Heart right ventricle (tissue), 16 donors: ENCODE data around the gene MAML2. TPM values are rescaled to one million over a fixed set of nuclear protein-coding genes. Genes with fewer than 3 reads are reported as not detected.
A peak's percentile ranks its signal among the peaks of the same experiment; 100 is the strongest.

Experiments
- ATAC-seq, 8 donors: fragments of 200-7000 bp; cut with Tn5 transposase; one replicate each; pipeline ENCODE4 v1.9.1; 2020; ENCODE audit warnings: mild to moderate bottlenecking in 8 of 8, moderate library complexity in 8 of 8, moderate number of reproducible peaks in 1 of 8
- DNase-seq, 2 donors: peaks; one replicate each; pipeline ENCODE4 v3.0.0-alpha.2; 2020
- H3K27ac ChIP-seq, 10 donors: fragments of 200-600 bp; sonication (generic) in 2 of 10; one replicate each; pipeline versions ENCODE4 v1.5.0 to v1.8.0; 2020 to 2022; ENCODE audit warnings: mild to moderate bottlenecking in 3 of 10
- H3K27me3 ChIP-seq, 7 donors: fragments of 200-600 bp; one replicate each; pipeline ENCODE4 v1.8.0; 2021 to 2022; ENCODE audit warnings: mild to moderate bottlenecking in 2 of 7
- H3K36me3 ChIP-seq, 9 donors: fragments of 200-600 bp; sonication (generic) in 1 of 9; one replicate each; pipeline versions ENCODE4 v1.5.0 to v1.8.0; 2020 to 2022; ENCODE audit warnings: mild to moderate bottlenecking in 2 of 9
- H3K4me1 ChIP-seq, 9 donors: fragments of 200-600 bp; sonication (generic) in 1 of 9; one replicate each; pipeline versions ENCODE4 v1.5.0 to v1.8.0; 2020 to 2022; ENCODE audit warnings: mild to moderate bottlenecking in 4 of 9
- H3K4me3 ChIP-seq, 10 donors: fragments of 200-600 bp; sonication (generic) in 2 of 10; one replicate each; pipeline versions ENCODE4 v1.5.0 to v1.8.0; 2020 to 2022; ENCODE audit warnings: mild to moderate bottlenecking in 7 of 10, moderate library complexity in 2 of 10
- H3K9me3 ChIP-seq, 11 donors: fragments of 200-600 bp in 10 of 11; sonication (generic) in 2 of 11; one replicate each; pipeline versions ENCODE4 v1.5.0 to v1.8.0; 2013 to 2022; ENCODE audit warnings: mild to moderate bottlenecking in 2 of 11, control low read depth in 1 of 11, moderate library complexity in 1 of 11
- WGBS, 2 donors: extraction: QIAGEN DNeasy Blood & Tissue Kit; methylation state at CpG; one replicate each; pipeline ENCODE4 v1.1.7; 2013; ENCODE audit warnings: inconsistent platforms in 1 of 2; 5-methylcytosine and 5-hydroxymethylcytosine counted together
- intact Hi-C, 10 donors: fragments of 100-400 bp; cut with DNase I; formaldehyde crosslinking; loops; one replicate each; pipeline versions ENCODE4 v1.11.1 to v1.14.2; 2022
- polyA plus RNA-seq, 2 donors: library from polyadenylated mRNA; stranded (reverse); fragments of 200-250 nt; gene quantifications; one replicate each; pipeline ENCODE4 v1.2.3, GENCODE V29; 2013
- total RNA-seq, 10 donors: library from RNA; stranded (reverse); fragmentation: NEBNext Ultra II Directional in 3 of 10; extraction: Animal tissue kit (Norgen Biotek cat#: 25700) in 3 of 10; gene quantifications; one replicate each; pipeline versions ENCODE4 v1.2.1 to v1.2.4, GENCODE V29; 2021 to 2023
- TF ChIP-seq, protein P1 (sequence below), 9 donors: fragments of 200-600 bp; sonication (generic) in 2 of 9; IDR thresholded peaks; one replicate each; pipeline versions ENCODE4 v1.5.0 to v1.8.0; 2021 to 2022; ENCODE audit warnings: antibody characterized with exemption in 9 of 9, mild to moderate bottlenecking in 5 of 9, moderate library complexity in 1 of 9
- donor health status: Arrhythmogenic right ventricular cardiomyopathy.
- donor health status: ischemic (EF 13 %, LVEDD 7.1; RV severe dilation, severe dysfunction).
- donor health status: healthy with polysubstance abuse.
- donor health status: DM: no; HTN: yes; CAD: no.
- donor health status: DM: no; HTN: no; CAD: no.
- donor health status: ischemic (EF 25% LVEDD 6.9; RV normal size, moderate dysfunction).
- donor health status: ischemic (EF 25% LVEDD 5.7; RV mildly dilated, moderate dysfunction).
- donor health status: healthy.
- donor health status: DM: yes; HTN: yes; CAD: no.
- donor health status: Ischemic cardiomyopathy.
- donor health status: ischemic (EF 35%, LVEDD 5.7; RV mildly dilated, moderate dysfunction).
- donor health status: nonischemic (EF 11% LVEDD 7.7; RV severe dilation, severe dysfunction).
- donor health status: DM: yes; HTN: yes; CAD: no.
- donor health status: PGD.
- donor health status: ischemic (EF 29% LVEDD 5.4; RV normal size, mild dysfunction).
- donor health status: nonischemic (EF 23%, LVEDD 6.1; RV moderate dilation, normal function).

MAML2 gene
- total and polyA plus RNA-seq, 12 donors, result 1.3 to 6.1 (median 4.1) TPM

DNA sequence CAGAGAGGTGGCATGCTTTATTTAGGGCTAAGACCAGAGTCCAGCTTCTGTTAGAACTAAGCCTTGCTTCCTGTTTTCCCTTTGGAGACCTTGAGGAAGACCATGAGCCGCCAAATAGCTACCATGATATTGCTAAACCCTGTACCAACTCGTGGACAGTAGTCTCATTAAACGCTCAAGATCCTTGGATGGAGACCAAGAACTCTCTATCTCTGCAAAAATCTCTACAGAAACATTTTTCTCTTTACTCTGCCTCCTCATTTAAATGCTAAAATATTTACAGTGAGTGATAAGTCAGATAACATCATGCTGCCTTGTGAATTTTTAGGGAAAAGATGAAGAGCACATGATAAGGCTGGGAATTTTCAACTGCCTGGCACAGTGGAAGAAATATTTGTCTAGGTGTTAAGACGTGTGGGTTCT, 197.8 kb downstream of the MAML2 start:
- Histone ChIP-seq H3K27ac (no peak overlapping the region), H3K4me1 (peaks cover 0 to 34% (median 25%) of the 10 kb centered on the region in 9 donors), H3K4me3 (no peak overlapping the region), H3K9me3 (no peaks in the 10 kb centered on the region), H3K36me3 (no peaks in the 10 kb centered on the region), H3K27me3 (no peaks in the 10 kb centered on the region)
- intact Hi-C loops, result loop anchor here in 1 of 10 donors (10.0 kb wide), 1 partner anchor 70 kb away; no protein-coding TSS in a partner anchor
- 66 to 71% methylated on average over 4 of the region's 4 CpGs for WGBS, 2 donors
- TF ChIP-seq, protein P1, sequence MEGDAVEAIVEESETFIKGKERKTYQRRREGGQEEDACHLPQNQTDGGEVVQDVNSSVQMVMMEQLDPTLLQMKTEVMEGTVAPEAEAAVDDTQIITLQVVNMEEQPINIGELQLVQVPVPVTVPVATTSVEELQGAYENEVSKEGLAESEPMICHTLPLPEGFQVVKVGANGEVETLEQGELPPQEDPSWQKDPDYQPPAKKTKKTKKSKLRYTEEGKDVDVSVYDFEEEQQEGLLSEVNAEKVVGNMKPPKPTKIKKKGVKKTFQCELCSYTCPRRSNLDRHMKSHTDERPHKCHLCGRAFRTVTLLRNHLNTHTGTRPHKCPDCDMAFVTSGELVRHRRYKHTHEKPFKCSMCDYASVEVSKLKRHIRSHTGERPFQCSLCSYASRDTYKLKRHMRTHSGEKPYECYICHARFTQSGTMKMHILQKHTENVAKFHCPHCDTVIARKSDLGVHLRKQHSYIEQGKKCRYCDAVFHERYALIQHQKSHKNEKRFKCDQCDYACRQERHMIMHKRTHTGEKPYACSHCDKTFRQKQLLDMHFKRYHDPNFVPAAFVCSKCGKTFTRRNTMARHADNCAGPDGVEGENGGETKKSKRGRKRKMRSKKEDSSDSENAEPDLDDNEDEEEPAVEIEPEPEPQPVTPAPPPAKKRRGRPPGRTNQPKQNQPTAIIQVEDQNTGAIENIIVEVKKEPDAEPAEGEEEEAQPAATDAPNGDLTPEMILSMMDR (IDR thresholded peaks at IDR 0.05), result no peak
- ATAC-seq (no peak), DNase-seq (no peak)

DNA sequence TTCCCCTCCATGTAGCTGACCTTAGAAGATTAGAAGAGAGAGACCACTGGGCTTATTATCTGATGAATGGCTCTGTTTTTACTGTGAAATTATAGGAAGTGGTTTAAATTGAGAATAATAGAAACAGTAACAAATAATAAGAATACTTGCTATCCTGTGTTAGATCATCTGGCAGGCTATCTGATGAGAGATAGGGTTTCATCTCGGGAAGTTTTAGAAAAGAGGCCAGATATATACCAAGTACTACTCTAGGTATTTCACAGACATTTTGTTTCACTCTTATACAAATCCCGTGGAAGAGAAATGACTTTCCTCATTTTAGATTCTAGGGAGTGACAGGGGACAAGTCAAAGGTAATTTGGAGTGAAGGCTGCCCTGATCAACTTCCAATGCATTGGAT, 198.4 kb downstream of the MAML2 start:
- Histone ChIP-seq H3K27me3 (no peaks in the 10 kb centered on the region), H3K27ac (peak overlapping the region in 1 of 10 donors; percentile 11), H3K9me3 (no peaks in the 10 kb centered on the region), H3K4me1 (peaks cover 0 to 34% (median 25%) of the 10 kb centered on the region in 9 donors), H3K36me3 (no peaks in the 10 kb centered on the region), H3K4me3 (no peak overlapping the region)
- 79 to 80% methylated on average over 2 of the region's 2 CpGs for WGBS, 2 donors
- ATAC-seq, result no peak
- intact Hi-C loops, result loop anchor here in 1 of 10 donors (10.0 kb wide), 1 partner anchor 70 kb away; no protein-coding TSS in a partner anchor
- DNase-seq, result no peak
- TF ChIP-seq, protein P1 (IDR thresholded peaks at IDR 0.05), result no peak

DNA sequence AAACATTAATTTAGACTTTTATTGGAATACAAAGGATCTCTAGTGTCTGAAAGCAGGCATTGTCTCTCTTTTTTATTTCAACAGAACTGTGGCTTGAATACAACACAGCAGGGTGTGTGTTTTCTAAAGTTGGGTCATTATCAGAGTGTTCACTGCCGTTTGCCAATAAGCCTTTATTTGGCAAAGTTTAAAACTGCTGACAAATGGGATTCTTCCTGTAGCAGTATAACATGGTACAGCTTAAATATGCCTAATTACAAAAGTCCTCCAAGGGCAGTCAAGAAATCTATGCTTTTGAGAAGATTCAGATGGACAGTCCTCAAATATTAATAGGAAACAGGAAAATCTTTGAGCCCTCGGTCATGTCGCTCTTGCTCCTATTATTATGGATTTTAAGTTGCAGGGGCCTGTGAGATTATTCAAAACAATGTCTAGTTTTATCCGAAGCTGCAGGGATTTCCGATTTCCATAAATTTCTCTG, 199.9 kb downstream of the MAML2 start:
- ATAC-seq (peak in 7 of 8 donors; percentile 37 to 76 (median 53)), DNase-seq (no peak)
- Histone ChIP-seq H3K9me3 (no peaks in the 10 kb centered on the region), H3K4me3 (no peak overlapping the region), H3K36me3 (no peaks in the 10 kb centered on the region), H3K27me3 (no peaks in the 10 kb centered on the region), H3K27ac (peak overlapping the region in 6 of 10 donors; percentile 8 to 34 (median 22)), H3K4me1 (peaks cover 0 to 42% (median 25%) of the 10 kb centered on the region in 9 donors)
- 56% methylated on average over 5 of the region's 5 CpGs for WGBS, 2 donors
- intact Hi-C loops, result loop anchor here in 1 of 10 donors (10.0 kb wide), 1 partner anchor 68 kb away; no protein-coding TSS in a partner anchor
- TF ChIP-seq, protein P1 (IDR thresholded peaks at IDR 0.05), result no peak

DNA sequence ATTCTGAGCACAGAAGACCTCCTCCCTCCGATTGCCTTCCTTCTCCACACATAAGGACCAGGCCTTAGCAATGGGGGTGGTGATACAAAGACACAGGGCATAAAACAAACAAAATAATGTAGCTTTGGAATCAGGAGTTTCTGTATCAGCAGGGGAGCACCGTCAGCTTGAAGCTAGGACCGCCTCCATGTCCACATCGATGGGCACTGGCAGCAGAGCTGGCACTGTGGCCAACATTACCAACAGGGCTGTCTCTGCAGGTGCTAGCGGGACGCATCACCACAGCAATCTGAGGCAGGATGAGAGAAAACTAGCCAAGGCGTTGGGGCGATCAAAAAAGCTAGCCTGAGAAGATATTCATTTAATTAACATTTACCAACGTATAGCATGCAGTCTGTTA, 201.4 kb downstream of the MAML2 start:
- intact Hi-C loops, result loop anchor here in 1 of 10 donors (10.0 kb wide), 1 partner anchor 67 kb away; no protein-coding TSS in a partner anchor
- TF ChIP-seq, protein P1 (IDR thresholded peaks at IDR 0.05), result no peak
- no peaks in the 10 kb centered on the region for H3K36me3 ChIP-seq
- DNase-seq (no peak), ATAC-seq (no peak)
- H3K27me3 ChIP-seq, result no peaks in the 10 kb centered on the region
- 95 to 98% methylated on average over 9 of the region's 9 CpGs for WGBS, 2 donors
- H3K4me1 ChIP-seq, result peaks cover 0 to 56% (median 27%) of the 10 kb centered on the region in 9 donors
- no peaks in the 10 kb centered on the region for H3K9me3 ChIP-seq
- no peak overlapping the region for H3K4me3 ChIP-seq
- H3K27ac ChIP-seq, result peak overlapping the region in 1 of 10 donors; percentile 33
